Islet precursor cell (in vitro differentiated cells): ENCODE data around the gene TMC1.
A peak's percentile ranks its signal among the peaks of the same experiment; 100 is the strongest.
"Not testable (repeated sequence)": the region's sequence is repeated elsewhere in the genome, so short reads cannot be mapped to it uniquely, and the experiment has no call there.

Experiments
- DNase-seq: peaks from one replicate; pipeline ENCODE4 v3.0.0-alpha.2; 2018

Gene TMC1

GRCh38 chr9:72779614-72780013 lies 258.2 kb downstream of the TMC1 start:
- DNase-seq: no peak

- no peak for DNase-seq
Measured at GRCh38 chr9:72786948-72787347, 265.5 kb downstream of the TMC1 start.

- no peak for DNase-seq
Measured at GRCh38 chr9:72788966-72789735, 267.7 kb downstream of the TMC1 start.

GRCh38 chr9:72789885-72790284 lies 268.5 kb downstream of the TMC1 start:
- no peak for DNase-seq

GRCh38 chr9:72790989-72791388 lies 269.6 kb downstream of the TMC1 start:
- no peak for DNase-seq

- DNase-seq: no peak
Measured at GRCh38 chr9:72791436-72791835, 270.0 kb downstream of the TMC1 start.

- no peak for DNase-seq
Measured at GRCh38 chr9:72794946-72795345, 273.5 kb downstream of the TMC1 start.

GRCh38 chr9:72800328-72800994 lies 279.1 kb downstream of the TMC1 start:
- DNase-seq: peak; percentile 67

- no peak for DNase-seq
Measured at GRCh38 chr9:72805238-72805637, 283.8 kb downstream of the TMC1 start.

- DNase-seq: not testable (repeated sequence)
Measured at GRCh38 chr9:72806313-72806809, 285.0 kb downstream of the TMC1 start.

GRCh38 chr9:72807765-72808445 lies 286.5 kb downstream of the TMC1 start:
- DNase-seq: peak; percentile 58

GRCh38 chr9:72808446-72808768 lies 287.0 kb downstream of the TMC1 start:
- no peak for DNase-seq

GRCh38 chr9:72809586-72809985 lies 288.2 kb downstream of the TMC1 start:
- no peak for DNase-seq

GRCh38 chr9:72812559-72813111 lies 291.2 kb downstream of the TMC1 start:
- no peak for DNase-seq

GRCh38 chr9:72813544-72813943 lies 292.1 kb downstream of the TMC1 start:
- DNase-seq: no peak

GRCh38 chr9:72814083-72814597 lies 292.7 kb downstream of the TMC1 start:
- no peak for DNase-seq

GRCh38 chr9:72816666-72817065 lies 295.3 kb downstream of the TMC1 start:
- DNase-seq: no peak

GRCh38 chr9:72817413-72817812 lies 296.0 kb downstream of the TMC1 start:
- DNase-seq: no peak

- DNase-seq: no peak
Measured at GRCh38 chr9:72818385-72818784, 297.0 kb downstream of the TMC1 start.

GRCh38 chr9:72823971-72824370 lies 302.6 kb downstream of the TMC1 start:
- DNase-seq: no peak

GRCh38 chr9:72826996-72827949 lies 305.9 kb downstream of the TMC1 start:
- DNase-seq: no peak
